Measurements from ENCODE around the gene CTXN2.

The CTXN2 gene

DNA sequence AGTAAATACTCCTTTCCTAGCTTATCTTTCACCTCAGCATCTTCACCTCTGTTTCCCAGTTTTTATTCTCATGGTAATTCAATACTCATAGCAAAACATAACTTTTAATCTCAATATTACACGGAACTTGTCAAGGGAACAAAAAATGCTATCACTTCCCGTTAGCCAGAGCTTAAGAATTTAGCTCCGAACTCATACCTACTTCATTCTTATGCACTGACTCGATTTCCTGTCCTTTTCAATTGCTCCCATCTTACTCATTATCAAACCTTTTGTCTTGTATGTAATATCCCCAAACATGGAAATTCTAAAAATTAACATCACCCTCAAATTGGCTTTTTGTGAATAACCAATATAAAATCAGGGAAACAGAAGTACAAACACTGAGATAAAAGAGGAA, 41.6 kb upstream of the CTXN2 start:
- TF ChIP-seq RAD21 (IDR thresholded peaks at IDR 0.05; ENCODE audit: low read depth), result no peak
- TF ChIP-seq, protein P1, sequence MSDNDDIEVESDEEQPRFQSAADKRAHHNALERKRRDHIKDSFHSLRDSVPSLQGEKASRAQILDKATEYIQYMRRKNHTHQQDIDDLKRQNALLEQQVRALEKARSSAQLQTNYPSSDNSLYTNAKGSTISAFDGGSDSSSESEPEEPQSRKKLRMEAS (IDR thresholded peaks at IDR 0.05), result no peak
- TF ChIP-seq, protein P2, sequence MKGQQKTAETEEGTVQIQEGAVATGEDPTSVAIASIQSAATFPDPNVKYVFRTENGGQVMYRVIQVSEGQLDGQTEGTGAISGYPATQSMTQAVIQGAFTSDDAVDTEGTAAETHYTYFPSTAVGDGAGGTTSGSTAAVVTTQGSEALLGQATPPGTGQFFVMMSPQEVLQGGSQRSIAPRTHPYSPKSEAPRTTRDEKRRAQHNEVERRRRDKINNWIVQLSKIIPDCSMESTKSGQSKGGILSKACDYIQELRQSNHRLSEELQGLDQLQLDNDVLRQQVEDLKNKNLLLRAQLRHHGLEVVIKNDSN (IDR thresholded peaks at IDR 0.05), result no peak
- no peak for TF ChIP-seq FOXM1 (IDR thresholded peaks at IDR 0.05; ENCODE audit: borderline replicate concordance, low read depth)
- no peak for TF ChIP-seq TEAD4 (IDR thresholded peaks at IDR 0.05)
- TF ChIP-seq EP300 (IDR thresholded peaks at IDR 0.05; ENCODE audit: borderline replicate concordance), result no peak
- TF ChIP-seq TAF1 (IDR thresholded peaks at IDR 0.05; ENCODE audit: low read depth), result no peak
- TF ChIP-seq TCF12 (IDR thresholded peaks at IDR 0.05; ENCODE audit: low read depth), result no peak
- TF ChIP-seq EGR1 (IDR thresholded peaks at IDR 0.05), result no peak
- TF ChIP-seq ZBTB7A (IDR thresholded peaks at IDR 0.05; ENCODE audit: low read depth), result no peak
- no peak for TF ChIP-seq YY1 (IDR thresholded peaks at IDR 0.05; ENCODE audit: low read depth)
- TF ChIP-seq REST (IDR thresholded peaks at IDR 0.05; ENCODE audit: low read depth), result no peak
- TF ChIP-seq NFIC (IDR thresholded peaks at IDR 0.05), result no peak

DNA sequence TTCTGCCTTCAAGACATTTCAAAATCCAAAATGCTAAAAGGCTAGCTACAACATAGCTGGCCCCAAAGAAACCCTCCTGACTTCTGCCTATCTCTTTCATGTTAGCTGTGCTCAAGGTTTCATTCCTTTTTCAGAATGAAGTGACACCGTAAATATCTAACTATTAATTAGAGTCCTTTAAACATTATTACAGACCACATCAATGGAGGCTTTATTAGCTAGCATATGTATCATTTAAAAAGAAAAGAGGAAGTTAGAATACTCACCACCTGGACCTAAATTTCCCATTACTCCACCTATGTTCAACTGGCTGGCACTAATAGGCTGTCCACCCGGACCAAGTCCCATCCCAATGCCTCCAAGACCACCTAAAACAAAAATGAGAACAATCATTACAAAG, 37.9 kb upstream of the CTXN2 start:
- TF ChIP-seq NFIC (IDR thresholded peaks at IDR 0.05), result no peak
- no peak for TF ChIP-seq RAD21 (IDR thresholded peaks at IDR 0.05; ENCODE audit: low read depth)
- TF ChIP-seq FOXM1 (IDR thresholded peaks at IDR 0.05; ENCODE audit: borderline replicate concordance, low read depth), result no peak
- TF ChIP-seq, protein P1 (IDR thresholded peaks at IDR 0.05), result no peak
- TF ChIP-seq, protein P2 (IDR thresholded peaks at IDR 0.05), result no peak
- TF ChIP-seq CREB1 (IDR thresholded peaks at IDR 0.05; ENCODE audit: low read depth), result no peak
- no peak for TF ChIP-seq TAF1 (IDR thresholded peaks at IDR 0.05; ENCODE audit: low read depth)
- no peak for TF ChIP-seq ZBTB7A (IDR thresholded peaks at IDR 0.05; ENCODE audit: low read depth)
- no peak for TF ChIP-seq EP300 (IDR thresholded peaks at IDR 0.05; ENCODE audit: borderline replicate concordance)
- TF ChIP-seq TCF12 (IDR thresholded peaks at IDR 0.05; ENCODE audit: low read depth), result no peak
- TF ChIP-seq CEBPB (IDR thresholded peaks at IDR 0.05), result no peak
- no peak for TF ChIP-seq EGR1 (IDR thresholded peaks at IDR 0.05)
- TF ChIP-seq YY1 (IDR thresholded peaks at IDR 0.05; ENCODE audit: low read depth), result no peak
- TF ChIP-seq TEAD4 (IDR thresholded peaks at IDR 0.05), result no peak
- no peak for TF ChIP-seq REST (IDR thresholded peaks at IDR 0.05; ENCODE audit: low read depth)

DNA sequence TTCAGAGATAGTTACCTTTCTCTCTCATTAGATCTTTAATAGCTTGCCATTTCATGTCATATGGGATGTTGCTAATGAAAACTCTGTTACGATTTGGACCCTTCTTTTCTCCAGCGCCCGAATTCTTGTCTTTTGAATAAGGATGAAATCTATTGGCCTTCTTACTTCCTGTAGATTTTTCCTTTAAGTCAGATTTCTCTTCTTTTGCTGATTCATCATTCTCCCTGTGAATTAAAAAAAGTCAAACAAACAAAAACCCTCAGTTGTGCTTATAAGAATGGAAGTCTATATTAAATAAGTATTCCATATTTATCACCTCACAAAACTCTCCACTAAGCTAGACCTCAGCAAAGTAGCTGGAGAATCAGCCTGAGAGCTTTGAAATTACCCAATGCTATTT, 22.8 kb upstream of the CTXN2 start:
- no peak for TF ChIP-seq ZBTB7A (IDR thresholded peaks at IDR 0.05; ENCODE audit: low read depth)
- no peak for TF ChIP-seq EP300 (IDR thresholded peaks at IDR 0.05; ENCODE audit: borderline replicate concordance)

GRCh38 chr15:48170981-48171380, 20.5 kb upstream of the CTXN2 start:
- no peak for TF ChIP-seq CREB1 (IDR thresholded peaks at IDR 0.05; ENCODE audit: low read depth)
- TF ChIP-seq, protein P1 (IDR thresholded peaks at IDR 0.05), result no peak
- no peak for TF ChIP-seq TCF12 (IDR thresholded peaks at IDR 0.05; ENCODE audit: low read depth)
- no peak for TF ChIP-seq ZBTB7A (IDR thresholded peaks at IDR 0.05; ENCODE audit: low read depth)
- TF ChIP-seq NFIC (IDR thresholded peaks at IDR 0.05), result no peak
- no peak for TF ChIP-seq EGR1 (IDR thresholded peaks at IDR 0.05)

DNA sequence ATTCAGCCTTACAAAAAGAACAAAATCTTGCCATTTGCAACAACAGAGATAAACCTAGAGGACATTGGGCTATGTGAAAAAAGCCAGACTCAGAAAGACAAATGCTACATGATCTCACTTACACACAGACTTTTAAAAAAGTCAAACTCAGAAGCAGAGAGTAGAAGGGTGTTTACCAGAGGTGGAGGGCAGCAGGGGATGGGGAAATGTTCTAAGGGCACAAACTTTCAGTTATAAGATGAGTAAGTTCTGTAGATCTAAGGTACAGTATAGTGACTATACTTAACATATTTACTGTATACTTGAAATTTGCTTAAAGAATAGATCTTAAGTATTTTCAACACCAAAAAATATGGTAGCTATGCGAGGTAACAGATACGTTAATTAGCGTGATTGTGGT, 16.3 kb upstream of the CTXN2 start:
- TF ChIP-seq ZBTB7A (IDR thresholded peaks at IDR 0.05; ENCODE audit: low read depth) (no peak), REST (IDR thresholded peaks at IDR 0.05; ENCODE audit: low read depth) (no peak), EP300 (IDR thresholded peaks at IDR 0.05; ENCODE audit: borderline replicate concordance) (no peak), FOXM1 (IDR thresholded peaks at IDR 0.05; ENCODE audit: borderline replicate concordance, low read depth) (no peak), EGR1 (IDR thresholded peaks at IDR 0.05) (no peak), TCF12 (IDR thresholded peaks at IDR 0.05; ENCODE audit: low read depth) (no peak), NFIC (IDR thresholded peaks at IDR 0.05) (no peak), CREB1 (IDR thresholded peaks at IDR 0.05; ENCODE audit: low read depth) (no peak), YY1 (IDR thresholded peaks at IDR 0.05; ENCODE audit: low read depth) (no peak), TEAD4 (IDR thresholded peaks at IDR 0.05) (no peak), TAF1 (IDR thresholded peaks at IDR 0.05; ENCODE audit: low read depth) (no peak), CEBPB (IDR thresholded peaks at IDR 0.05) (no peak), RAD21 (IDR thresholded peaks at IDR 0.05; ENCODE audit: low read depth) (no peak)
- TF ChIP-seq, protein P2 (IDR thresholded peaks at IDR 0.05), result no peak
- TF ChIP-seq, protein P1 (IDR thresholded peaks at IDR 0.05), result no peak

All from Ishikawa (cell line).